D721Med (cell line): ENCODE results near the gene RAB30.

ENCODE experiments used
- DNase-seq: peaks from one replicate; pipeline ENCODE4 v3.0.0; 2011; ENCODE audit warnings: low spot score; ENCODE audit not compliant: insufficient read length
- FAIRE-seq: peaks from 2 replicates; lab custom pipeline; 2011; peaks lifted over from hg19 to GRCh38; lab: Jason Lieb, UNC
- CTCF ChIP-seq: IDR thresholded peaks from 2 replicates; pipeline ENCODE4 v1.5.1; 2012; ENCODE audit warnings: mild to moderate bottlenecking, control low read depth; ENCODE audit not compliant: insufficient read depth; ENCODE audit errors: missing control alignments

The RAB30 gene

GRCh38 chr11:83051760-83052671 is 19.7 kb downstream of the RAB30 start:
- FAIRE-seq, result peak; percentile 11
- DNase-seq, result no peak
- TF ChIP-seq CTCF, result no peak

- no peak for FAIRE-seq
- DNase-seq, result no peak
- TF ChIP-seq CTCF, result no peak
Measured at GRCh38 chr11:83047515-83048225, 24.0 kb downstream of the RAB30 start.

GRCh38 chr11:83046621-83047172 is 25.0 kb downstream of the RAB30 start:
- FAIRE-seq, result no peak
- DNase-seq, result no peak
- no peak for TF ChIP-seq CTCF

- TF ChIP-seq CTCF, result no peak
- FAIRE-seq (no peak), DNase-seq (no peak)
Measured at GRCh38 chr11:83044958-83045712, 26.6 kb downstream of the RAB30 start.

- no peak for TF ChIP-seq CTCF
- FAIRE-seq (no peak), DNase-seq (no peak)
Measured at GRCh38 chr11:83042964-83043711, 28.6 kb downstream of the RAB30 start.

- DNase-seq (no peak), FAIRE-seq (no peak)
- no peak for TF ChIP-seq CTCF
Measured at GRCh38 chr11:83041126-83041525, 30.6 kb downstream of the RAB30 start.
